Spinal cord (tissue), 10 donors: ENCODE data around the gene PLEKHF1. TPM values are rescaled to one million over a fixed set of nuclear protein-coding genes. Genes with fewer than 3 reads are reported as not detected.

Experiments
- DNase-seq, 6 donors: peaks; one replicate each; pipeline versions ENCODE4 v3.0.0 to v3.0.0-alpha.2; 2013 to 2015; ENCODE audit warnings: low spot score in 6 of 6, low read depth in 4 of 6
- H3K27ac ChIP-seq: one replicate; pipeline ENCODE4 v1.5.1; 2013; ENCODE audit warnings: low read depth, low read length, control low read depth
- H3K27me3 ChIP-seq: one replicate; pipeline ENCODE4 v1.6.1; 2013; ENCODE audit warnings: low read length; ENCODE audit not compliant: control insufficient read depth, insufficient read depth
- H3K36me3 ChIP-seq: one replicate; pipeline ENCODE4 v1.6.1; 2013; ENCODE audit warnings: low read length; ENCODE audit not compliant: control insufficient read depth, insufficient read depth
- H3K4me1 ChIP-seq: one replicate; pipeline ENCODE4 v1.6.1; 2013; ENCODE audit warnings: low read length; ENCODE audit not compliant: control insufficient read depth, insufficient read depth
- H3K4me3 ChIP-seq: one replicate; pipeline ENCODE4 v1.5.1; 2013; ENCODE audit warnings: low read depth, low read length, control low read depth
- H3K9me3 ChIP-seq: one replicate; pipeline ENCODE4 v1.6.1; 2013; ENCODE audit warnings: low read length; ENCODE audit not compliant: control insufficient read depth, insufficient read depth
- WGBS: methylation state at CpG from one replicate; pipeline ENCODE4 v1.1.5; 2013; ENCODE audit warnings: missing lambda C conversion rate; ENCODE audit not compliant: insufficient coverage; 5-methylcytosine and 5-hydroxymethylcytosine counted together
- polyA plus RNA-seq, 2 donors: library from polyadenylated mRNA; unstranded; fragments of 120-200 nt; gene quantifications; one replicate each; pipeline ENCODE4 v1.2.1, GENCODE V29; 2013; ENCODE audit not compliant: insufficient read length in 2 of 2
- total RNA-seq, 2 donors: library from RNA; depleted of rRNA in 1 of 2; stranded (reverse); fragments of 120-200 nt in 1 of 2; fragments of >200 nt in 1 of 2; gene quantifications; one replicate each; pipeline versions ENCODE4 v1.2.3 to v1.2.4, GENCODE V29; 2013 to 2014
- donor health status: healthy.

The PLEKHF1 gene
- total and polyA plus RNA-seq, 4 donors, result 3.1 to 6.7 (median 4.5) TPM

- Histone ChIP-seq H3K4me1 (peaks cover 13% of the 10 kb centered on the region), H3K27ac (no peak overlapping the region), H3K36me3 (peaks cover 13% of the 10 kb centered on the region), H3K4me3 (no peak overlapping the region), H3K27me3 (no peaks in the 10 kb centered on the region), H3K9me3 (no peaks in the 10 kb centered on the region)
- WGBS, result 94% methylated on average over 10 of the region's 10 CpGs
- no peak for DNase-seq
Measured at GRCh38 chr19:29697523-29698261, 32.4 kb downstream of the PLEKHF1 start.

GRCh38 chr19:29699861-29700260 lies 34.6 kb downstream of the PLEKHF1 start:
- WGBS, result 66% methylated on average over 5 of the region's 5 CpGs
- DNase-seq, result no peak

GRCh38 chr19:29700498-29700897 lies 35.2 kb downstream of the PLEKHF1 start:
- peaks cover 27% of the 10 kb centered on the region for H3K36me3 ChIP-seq
- peak in 1 of 6 donors; percentile 59 for DNase-seq
- H3K9me3 ChIP-seq, result no peaks in the 10 kb centered on the region
- no peaks in the 10 kb centered on the region for H3K4me1 ChIP-seq
- no peak overlapping the region for H3K4me3 ChIP-seq
- H3K27ac ChIP-seq, result no peak overlapping the region
- 46% methylated on average over 6 of the region's 6 CpGs for WGBS
- H3K27me3 ChIP-seq, result no peaks in the 10 kb centered on the region

More at GRCh38 chr19:29699861-29700260, 34.6 kb downstream of the PLEKHF1 start:
- H3K27ac ChIP-seq, result no peak overlapping the region
- no peak overlapping the region for H3K4me3 ChIP-seq
- H3K9me3 ChIP-seq, result no peaks in the 10 kb centered on the region
- H3K4me1 ChIP-seq, result peaks cover 4% of the 10 kb centered on the region
- peaks cover 27% of the 10 kb centered on the region for H3K36me3 ChIP-seq
- no peaks in the 10 kb centered on the region for H3K27me3 ChIP-seq

GRCh38 chr19:29702161-29702962 lies 37.1 kb downstream of the PLEKHF1 start:
- DNase-seq, result no peak
- H3K27me3 ChIP-seq, result no peaks in the 10 kb centered on the region
- 88% methylated on average over 28 of the region's 30 CpGs for WGBS
- H3K4me1 ChIP-seq, result no peaks in the 10 kb centered on the region
- H3K9me3 ChIP-seq, result no peaks in the 10 kb centered on the region
- peaks cover 45% of the 10 kb centered on the region for H3K36me3 ChIP-seq
- H3K4me3 ChIP-seq, result no peak overlapping the region
- H3K27ac ChIP-seq, result no peak overlapping the region

GRCh38 chr19:29702963-29703320 lies 37.7 kb downstream of the PLEKHF1 start:
- Histone ChIP-seq H3K4me3 (no peak overlapping the region), H3K27me3 (no peaks in the 10 kb centered on the region), H3K36me3 (peaks cover 48% of the 10 kb centered on the region), H3K9me3 (no peaks in the 10 kb centered on the region), H3K27ac (no peak overlapping the region), H3K4me1 (no peaks in the 10 kb centered on the region)
- 97% methylated on average over 5 of the region's 9 CpGs for WGBS
- DNase-seq, result no peak

GRCh38 chr19:29704562-29705558 lies 39.6 kb downstream of the PLEKHF1 start:
- DNase-seq, result no peak
- WGBS, result 98% methylated on average over 10 of the region's 14 CpGs
- Histone ChIP-seq H3K36me3 (peaks cover 58% of the 10 kb centered on the region), H3K9me3 (no peaks in the 10 kb centered on the region), H3K27ac (no peak overlapping the region), H3K4me1 (no peaks in the 10 kb centered on the region), H3K27me3 (no peaks in the 10 kb centered on the region), H3K4me3 (no peak overlapping the region)

GRCh38 chr19:29705706-29706105 lies 40.4 kb downstream of the PLEKHF1 start:
- Histone ChIP-seq H3K36me3 (peaks cover 56% of the 10 kb centered on the region), H3K9me3 (no peaks in the 10 kb centered on the region), H3K27me3 (no peaks in the 10 kb centered on the region), H3K27ac (no peak overlapping the region), H3K4me3 (no peak overlapping the region), H3K4me1 (no peaks in the 10 kb centered on the region)
- 90% methylated on average over 5 of the region's 9 CpGs for WGBS
- DNase-seq, result no peak

GRCh38 chr19:29706635-29707034 lies 41.4 kb downstream of the PLEKHF1 start:
- no peaks in the 10 kb centered on the region for H3K9me3 ChIP-seq
- WGBS, result 88% methylated on average over 4 of the region's 6 CpGs
- no peak overlapping the region for H3K27ac ChIP-seq
- DNase-seq, result no peak
- no peak overlapping the region for H3K4me3 ChIP-seq
- H3K4me1 ChIP-seq, result no peaks in the 10 kb centered on the region
- no peaks in the 10 kb centered on the region for H3K27me3 ChIP-seq
- peaks cover 54% of the 10 kb centered on the region for H3K36me3 ChIP-seq
